GM19467 (cell line): ENCODE data around the gene CERT1.
"Not testable (repeated sequence)": the region's sequence is repeated elsewhere in the genome, so short reads cannot be mapped to it uniquely, and the experiment has no call there.

Experiments
- ATAC-seq: cut with Tn5 transposase; IDR thresholded peaks from one replicate; pipeline ENCODE4 v1.9.1; 2021; ENCODE audit warnings: mild to moderate bottlenecking, moderate library complexity; ENCODE audit not compliant: unreplicated experiment

Gene CERT1

DNA sequence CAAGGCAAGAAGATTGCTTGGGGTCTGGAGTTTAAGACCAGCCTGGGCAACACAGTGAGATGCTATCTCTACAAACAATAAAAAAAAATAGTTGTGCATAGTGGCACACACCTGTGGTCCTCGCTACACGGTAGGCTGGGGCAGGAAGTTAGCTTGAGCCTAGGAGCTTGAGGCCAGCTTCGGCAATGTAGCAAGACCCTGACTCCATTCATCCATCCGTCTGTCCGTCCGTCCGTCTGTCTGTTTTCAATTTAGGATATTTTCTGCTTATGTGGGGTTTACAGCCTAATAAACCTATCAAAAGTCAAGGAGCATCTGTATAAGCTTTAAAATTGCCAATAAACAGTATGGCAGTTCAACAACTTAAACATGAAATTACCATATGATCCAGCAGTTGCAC lies 154.7 kb downstream of the CERT1 start:
- ATAC-seq, result no peak

DNA sequence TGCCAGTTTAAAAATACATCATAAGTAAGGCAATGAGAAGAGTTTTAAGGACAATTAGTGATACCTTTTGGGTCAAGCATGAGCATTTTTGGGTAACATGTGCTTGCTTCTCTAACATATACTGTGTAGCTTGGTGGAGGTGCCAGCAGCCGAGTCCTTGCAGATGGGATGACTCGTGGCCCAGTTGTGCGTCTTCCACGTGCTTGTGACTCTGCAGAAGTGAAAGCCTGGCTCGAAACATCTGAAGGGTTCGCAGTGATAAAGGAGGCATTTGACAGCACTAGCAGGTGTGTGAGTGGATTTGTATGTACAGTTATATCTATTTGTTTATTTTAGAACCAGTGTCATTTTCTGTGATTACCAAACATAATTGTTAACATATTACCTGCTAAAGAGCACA lies 156.2 kb downstream of the CERT1 start:
- no peak for ATAC-seq

GRCh38 chr5:75351139-75351926 lies 160.1 kb downstream of the CERT1 start:
- ATAC-seq, result no peak

DNA sequence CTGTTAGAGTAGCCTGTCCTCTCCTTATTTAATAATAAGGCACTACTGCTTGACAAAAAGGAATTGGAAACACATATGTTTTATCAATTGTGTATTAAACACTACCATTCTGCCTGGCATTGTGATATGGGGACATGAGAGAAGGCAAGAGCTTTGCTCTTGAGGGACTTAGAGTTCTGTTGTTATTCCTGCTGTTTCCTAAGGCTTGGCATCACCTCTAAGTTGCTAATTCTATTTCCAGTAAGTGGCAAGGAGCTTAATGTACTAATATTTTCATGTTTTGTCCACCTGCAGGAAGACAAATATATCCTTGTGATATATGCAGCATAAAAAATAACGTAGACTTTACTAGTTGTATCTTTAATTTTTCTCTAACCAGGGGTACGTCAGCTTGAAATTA lies 161.8 kb downstream of the CERT1 start:
- no peak for ATAC-seq

GRCh38 chr5:75348241-75348640 lies 163.2 kb downstream of the CERT1 start:
- no peak for ATAC-seq

DNA sequence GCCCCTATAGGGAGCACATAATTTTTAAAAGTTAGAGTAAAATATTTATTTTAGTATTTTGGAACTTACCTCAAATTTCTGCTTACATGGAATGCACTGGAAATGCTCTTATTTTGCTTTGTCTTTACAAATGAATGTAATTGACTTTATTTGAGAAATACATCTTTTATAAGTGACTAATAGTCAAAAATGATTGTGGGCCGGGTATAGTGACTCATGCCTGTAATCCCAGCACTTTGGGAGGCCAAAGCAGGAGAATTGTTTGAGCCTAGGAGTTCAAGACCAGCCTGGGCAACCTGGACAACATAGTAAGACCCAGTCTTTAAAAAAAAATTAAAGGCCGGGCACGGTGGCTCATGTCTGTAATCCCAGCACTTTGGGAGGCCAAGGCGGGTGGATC lies 168.6 kb downstream of the CERT1 start:
- ATAC-seq, result no peak

DNA sequence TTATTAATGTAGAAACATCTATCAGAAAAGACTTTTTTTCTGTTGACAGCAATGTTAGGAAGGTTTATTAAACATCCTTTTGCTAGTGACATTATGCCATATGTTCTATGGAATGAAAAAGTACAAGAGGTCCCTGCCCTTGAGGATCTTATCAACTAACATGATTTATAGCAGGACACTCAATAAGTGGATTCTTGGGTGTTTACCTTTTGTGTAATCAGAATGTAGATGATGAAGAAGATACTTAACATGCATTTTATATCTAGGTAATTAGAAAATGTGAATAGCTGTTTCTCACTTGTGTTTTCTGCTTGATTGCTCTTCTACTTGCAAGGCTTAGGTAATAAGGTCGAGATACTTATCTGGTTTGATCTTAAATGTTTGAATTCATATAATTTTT lies 169.5 kb downstream of the CERT1 start:
- ATAC-seq, result no peak

- no peak for ATAC-seq
These were observed 170.5 kb downstream of the CERT1 start for GRCh38 chr5:75340714-75341478.

GRCh38 chr5:75338408-75338807 lies 173.0 kb downstream of the CERT1 start:
- ATAC-seq, result no peak

GRCh38 chr5:75337366-75338021 lies 173.9 kb downstream of the CERT1 start:
- ATAC-seq, result no peak

DNA sequence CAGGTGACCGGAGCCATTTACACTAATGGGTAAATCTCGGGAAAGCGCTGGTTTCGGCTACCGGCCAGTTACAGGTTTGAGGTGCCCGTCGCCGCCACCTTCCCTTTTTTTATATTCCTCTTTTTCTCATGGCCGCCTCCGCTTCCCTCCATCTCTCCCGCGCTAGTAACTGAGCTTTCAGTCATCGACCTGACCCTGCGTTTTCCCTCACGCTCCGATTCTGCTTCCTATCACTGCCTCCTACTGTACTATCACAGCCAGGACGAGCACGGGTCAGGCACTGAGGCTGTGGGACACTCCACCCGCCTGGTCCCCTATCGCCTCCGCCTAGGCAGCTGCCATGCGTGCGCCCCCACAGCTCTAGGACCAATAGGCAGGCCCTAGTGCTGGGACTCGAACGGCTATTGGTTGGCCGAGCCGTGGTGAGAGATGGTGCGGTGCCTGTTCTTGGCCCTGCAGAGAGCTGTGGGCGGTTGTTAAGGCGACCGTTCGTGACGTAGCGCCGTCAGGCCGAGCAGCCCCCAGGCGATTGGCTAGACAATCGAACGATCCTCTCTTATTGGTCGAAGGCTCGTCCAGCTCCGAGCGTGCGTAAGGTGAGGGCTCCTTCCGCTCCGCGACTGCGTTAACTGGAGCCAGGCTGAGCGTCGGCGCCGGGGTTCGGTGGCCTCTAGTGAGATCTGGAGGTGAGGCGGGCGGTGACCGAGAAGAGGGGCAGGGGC lies 174.7 kb downstream of the CERT1 start, which contains the start of gene HMGCR:
HMGCR (plus strand) TSS at position 606 of the 722 bp plus-strand sequence. CDS start 5,386 bp downstream, outside the sequence.
- peak; percentile 99 for ATAC-seq

DNA sequence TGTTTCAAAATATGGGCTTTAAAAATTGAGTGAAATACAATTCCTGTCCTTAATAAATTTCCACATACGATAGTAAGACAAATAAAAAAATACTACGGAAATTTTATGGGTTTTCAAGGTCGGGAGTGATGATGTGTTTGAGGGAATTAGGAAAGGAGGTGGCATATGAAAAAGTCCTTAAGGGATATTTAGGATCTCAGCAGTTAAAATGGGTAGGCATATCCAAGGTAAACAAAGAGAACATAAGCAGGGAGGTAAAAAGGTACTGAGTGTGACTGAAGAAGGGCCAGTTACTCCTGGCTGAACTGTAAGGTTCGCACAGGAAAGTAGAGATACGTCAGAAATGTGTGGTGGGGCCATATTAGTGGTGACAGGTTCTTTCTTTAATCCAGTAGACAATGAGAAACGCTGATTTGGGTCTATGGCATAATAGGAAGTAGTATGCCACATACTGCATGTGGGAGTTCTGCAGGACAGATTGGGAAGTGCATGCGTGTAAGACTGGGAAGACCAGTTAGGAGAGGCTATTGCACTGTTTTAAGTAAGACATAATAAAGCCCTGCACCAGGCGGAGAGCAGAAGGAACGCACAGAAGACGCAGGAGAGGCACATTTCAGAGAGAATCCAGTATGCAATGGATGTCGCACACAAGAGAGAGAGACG lies 175.3 kb downstream of the CERT1 start:
- peak; percentile 0 for ATAC-seq

GRCh38 chr5:75335486-75335885 lies 175.9 kb downstream of the CERT1 start:
- no peak for ATAC-seq

- not testable (repeated sequence) for ATAC-seq
These were observed 177.0 kb downstream of the CERT1 start for GRCh38 chr5:75334413-75334812.

GRCh38 chr5:75333759-75334158 lies 177.7 kb downstream of the CERT1 start:
- ATAC-seq, result not testable (repeated sequence)

DNA sequence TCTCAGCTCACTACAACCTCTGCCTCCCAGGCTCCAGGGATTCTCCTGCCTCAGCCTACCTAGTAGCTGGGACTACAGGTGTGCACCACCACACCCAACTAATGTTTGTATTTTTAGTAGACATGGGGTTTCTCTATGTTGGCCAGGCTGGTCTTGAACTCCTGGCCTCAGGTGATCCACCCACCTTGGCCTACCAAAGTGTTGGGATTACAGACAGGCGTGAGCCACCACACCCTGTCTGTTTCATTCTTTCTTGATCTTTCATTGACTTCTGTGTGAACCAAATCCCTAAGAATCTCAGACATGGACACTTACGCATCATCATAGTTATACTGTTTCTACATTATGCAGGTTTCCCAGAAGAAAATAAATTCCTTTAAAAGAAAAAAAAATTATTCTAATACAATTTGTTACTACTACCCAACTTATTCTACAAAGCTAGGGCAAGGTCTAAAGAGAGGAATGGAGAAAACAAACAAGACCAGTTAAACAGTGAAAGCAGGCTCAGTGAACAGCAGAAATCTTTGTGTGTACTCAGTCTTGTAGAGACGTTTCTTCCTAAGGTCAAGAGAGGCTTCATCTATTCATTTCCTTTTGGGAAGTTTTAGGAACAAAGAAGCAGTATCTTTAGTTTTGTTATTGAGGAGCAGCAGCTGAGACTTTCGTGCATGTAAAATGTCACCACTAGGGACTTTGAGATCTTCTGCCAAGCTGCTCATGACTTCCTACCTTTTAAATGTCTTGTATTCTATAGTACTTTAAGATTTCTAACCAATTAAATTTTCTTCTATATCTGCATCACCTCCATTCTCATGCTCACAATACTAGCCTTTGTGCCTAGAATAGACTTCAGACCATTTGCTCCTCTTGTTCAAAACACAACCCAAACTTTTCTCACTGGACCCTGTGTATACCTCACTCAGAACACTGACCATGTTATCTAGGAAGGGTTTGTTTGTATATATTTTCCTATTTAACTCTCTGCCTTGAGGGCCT lies 180.0 kb downstream of the CERT1 start:
- ATAC-seq, result no peak

- ATAC-seq, result no peak
These were observed 181.0 kb downstream of the CERT1 start for GRCh38 chr5:75330404-75330803.
